T follicular helper cell (primary cell): ENCODE results near the gene PEAK1.
"Not testable (repeated sequence)": the region's sequence is repeated elsewhere in the genome, so short reads cannot be mapped to it uniquely, and the experiment has no call there.

Experiments
- DNase-seq: peaks from one replicate; pipeline ENCODE4 v3.0.0-alpha.2; 2020; ENCODE audit warnings: low read depth

Gene PEAK1

GRCh38 chr15:77295446-77295845 lies 124.5 kb downstream of the PEAK1 start:
- DNase-seq, result no peak

GRCh38 chr15:77292969-77293558 lies 126.8 kb downstream of the PEAK1 start:
- DNase-seq, result no peak

- DNase-seq, result no peak
Observed at GRCh38 chr15:77291107-77291506, 128.8 kb downstream of the PEAK1 start.

GRCh38 chr15:77287385-77287784 lies 132.5 kb downstream of the PEAK1 start:
- no peak for DNase-seq

- DNase-seq, result no peak
Observed at GRCh38 chr15:77285057-77285997, 134.6 kb downstream of the PEAK1 start.

GRCh38 chr15:77282333-77282732 lies 137.6 kb downstream of the PEAK1 start:
- no peak for DNase-seq

- no peak for DNase-seq
Observed at GRCh38 chr15:77276943-77277342, 143.0 kb downstream of the PEAK1 start.

- DNase-seq, result no peak
Observed at GRCh38 chr15:77276096-77276495, 143.8 kb downstream of the PEAK1 start.

- not testable (repeated sequence) for DNase-seq
Observed at GRCh38 chr15:77273136-77273535, 146.8 kb downstream of the PEAK1 start.

- DNase-seq, result no peak
Observed at GRCh38 chr15:77266708-77267386, 153.1 kb downstream of the PEAK1 start.

GRCh38 chr15:77255385-77255784 lies 164.5 kb downstream of the PEAK1 start:
- no peak for DNase-seq

GRCh38 chr15:77251662-77252061 lies 168.2 kb downstream of the PEAK1 start:
- no peak for DNase-seq

GRCh38 chr15:77247116-77247515 lies 172.8 kb downstream of the PEAK1 start:
- DNase-seq, result no peak

- DNase-seq, result no peak
Observed at GRCh38 chr15:77243716-77244401, 176.0 kb downstream of the PEAK1 start.

- DNase-seq, result no peak
Observed at GRCh38 chr15:77243135-77243534, 176.8 kb downstream of the PEAK1 start.

GRCh38 chr15:77239882-77240608 lies 179.9 kb downstream of the PEAK1 start:
- no peak for DNase-seq

- no peak for DNase-seq
Observed at GRCh38 chr15:77235566-77235965, 184.3 kb downstream of the PEAK1 start.

- DNase-seq, result no peak
Observed at GRCh38 chr15:77228828-77229227, 191.1 kb downstream of the PEAK1 start.

GRCh38 chr15:77226652-77227051 lies 193.3 kb downstream of the PEAK1 start:
- DNase-seq, result no peak

- DNase-seq, result no peak
Observed at GRCh38 chr15:77225646-77226045, 194.3 kb downstream of the PEAK1 start.

- no peak for DNase-seq
Observed at GRCh38 chr15:77225088-77225487, 194.8 kb downstream of the PEAK1 start.
